ENCODE data around the gene NDUFB7. TPM values are rescaled to one million over a fixed set of nuclear protein-coding genes. Genes with fewer than 3 reads are reported as not detected.

The NDUFB7 gene
- total and polyA plus RNA-seq, 3 experiments from 2014 or later, result 123 to 235 (median 126) TPM

- Histone ChIP-seq H3K4me3 (ENCODE audit: low read length) (peak within 1 kb of the TSS; percentile 98), H3K9me3 (ENCODE audit: low read length) (no peaks in the 10 kb centered on the region), H3K27me3 (ENCODE audit: insufficient read depth, low read length, poor library complexity, severe bottlenecking) (no peaks in the 10 kb centered on the region), H3K36me3 (ENCODE audit: insufficient read depth, low read length) (peaks cover 35% of the 10 kb centered on the region), H3K27ac (ENCODE audit: low read depth, low read length) (peak within 1 kb of the TSS; percentile 98), H3K4me1 (ENCODE audit: insufficient read depth, low read length) (peaks cover 80% of the 10 kb centered on the region)
- H3K4me3 Mint-ChIP-seq, result peak within 1 kb of the TSS; percentile 94 to 98 (median 96)
- peaks cover 0 to 13% of the 10 kb centered on the region in 2 donors for H3K27me3 Mint-ChIP-seq
- peaks cover 71 to 73% (median 72%) of the 10 kb centered on the region in 3 donors for H3K4me1 Mint-ChIP-seq
- POLR2A ChIA-PET, result interaction anchor here (0.6 to 9.7 kb wide), 17 partner anchors 7 to 725 kb away, joined by 3 to 175 read pairs (median 5); partner anchors contain the start of genes ASF1B, GIPC1, NDUFB7 and RFX1
- no peaks in the 10 kb centered on the region for H3K9me3 Mint-ChIP-seq
- DNase-seq, result peak; percentile 55 to 77 (median 70)
- peak within 1 kb of the TSS; percentile 96 to 99 (median 97) for H3K27ac Mint-ChIP-seq
- H3K36me3 Mint-ChIP-seq, result peaks cover 17 to 50% (median 25%) of the 10 kb centered on the region in 3 donors
- CTCF ChIA-PET, result interaction anchor here (1.1 to 6.2 kb wide), 7 partner anchors 11 to 53 kb away, joined by 3 to 65 read pairs (median 5); partner anchors contain the start of gene NDUFB7
Observed at GRCh38 chr19:14517840-14518505, 53.9 kb downstream of the NDUFB7 start, which contains the start of gene DNAJB1. DNAJB1 (minus strand) TSS chr19:14518397; CDS start chr19:14518349, 48 bp downstream.

- H3K36me3 Mint-ChIP-seq, result peaks cover 17 to 50% (median 25%) of the 10 kb centered on the region in 3 donors
- ChIA-PET CTCF (interaction anchor here (1.2 to 6.2 kb wide), 6 partner anchors 11 to 381 kb away, joined by 3 to 65 read pairs (median 6); no protein-coding TSS in a partner anchor), POLR2A (interaction anchor here (0.6 to 9.7 kb wide), 10 partner anchors 8 to 84 kb away, joined by 3 to 175 read pairs (median 8); partner anchors contain the start of genes GIPC1, NDUFB7 and TECR)
- peaks cover 35% of the 10 kb centered on the region for H3K36me3 ChIP-seq (ENCODE audit: insufficient read depth, low read length)
- H3K4me3 Mint-ChIP-seq, result peak overlapping the region; percentile 93 to 98 (median 95)
- peaks cover 66 to 68% (median 67%) of the 10 kb centered on the region in 3 donors for H3K4me1 Mint-ChIP-seq
- peak overlapping the region; percentile 98 for H3K27ac ChIP-seq (ENCODE audit: low read depth, low read length)
- no peak for DNase-seq
- H3K27ac Mint-ChIP-seq, result peak overlapping the region; percentile 81 to 97 (median 94)
- no peaks in the 10 kb centered on the region for H3K9me3 Mint-ChIP-seq
- H3K4me1 ChIP-seq (ENCODE audit: insufficient read depth, low read length), result peaks cover 77% of the 10 kb centered on the region
- H3K27me3 Mint-ChIP-seq, result peaks cover 0 to 13% of the 10 kb centered on the region in 2 donors
- peak overlapping the region; percentile 98 for H3K4me3 ChIP-seq (ENCODE audit: low read length)
- H3K9me3 ChIP-seq (ENCODE audit: low read length), result no peaks in the 10 kb centered on the region
- no peaks in the 10 kb centered on the region for H3K27me3 ChIP-seq (ENCODE audit: insufficient read depth, low read length, poor library complexity, severe bottlenecking)
Observed at GRCh38 chr19:14517446-14517839, 54.4 kb downstream of the NDUFB7 start.

GRCh38 chr19:14516746-14517438, 55.0 kb downstream of the NDUFB7 start:
- ChIA-PET POLR2A (interaction anchor here (0.5 to 9.7 kb wide), 10 partner anchors 7 to 630 kb away, joined by 3 to 175 read pairs (median 8); partner anchors contain the start of genes GIPC1, NDUFB7 and TECR), CTCF (interaction anchor here (0.8 to 6.2 kb wide), 7 partner anchors 11 to 380 kb away, joined by 3 to 65 read pairs (median 5); no protein-coding TSS in a partner anchor)
- Mint-ChIP-seq H3K27me3 (peaks cover 0 to 15% of the 10 kb centered on the region in 2 donors), H3K27ac (peak overlapping the region; percentile 81 to 97 (median 94)), H3K9me3 (no peaks in the 10 kb centered on the region), H3K4me3 (peak overlapping the region; percentile 93 to 98 (median 95)), H3K4me1 (peaks cover 60 to 62% (median 61%) of the 10 kb centered on the region in 3 donors), H3K36me3 (peaks cover 17 to 48% (median 25%) of the 10 kb centered on the region in 3 donors)
- Histone ChIP-seq H3K27ac (ENCODE audit: low read depth, low read length) (peak overlapping the region; percentile 98), H3K36me3 (ENCODE audit: insufficient read depth, low read length) (peaks cover 35% of the 10 kb centered on the region), H3K4me3 (ENCODE audit: low read length) (peak overlapping the region; percentile 98), H3K9me3 (ENCODE audit: low read length) (no peaks in the 10 kb centered on the region), H3K27me3 (ENCODE audit: insufficient read depth, low read length, poor library complexity, severe bottlenecking) (no peaks in the 10 kb centered on the region), H3K4me1 (ENCODE audit: insufficient read depth, low read length) (peaks cover 72% of the 10 kb centered on the region)
- peak in 3 of 5 donors; percentile 24 to 56 (median 42) for DNase-seq

Other genes starting within 250 kb of the NDUFB7 start
- gene ADGRE5, start 190.6 kb downstream of the NDUFB7 start, total RNA-seq, result 100 to 1,000 TPM; 231 to 233 TPM
- gene ADGRE5, start 190.6 kb downstream of the NDUFB7 start, polyA plus RNA-seq, result 311 TPM
- gene DDX39A, start 152.7 kb downstream of the NDUFB7 start, total RNA-seq, result 100 to 1,000 TPM; 298 to 302 TPM
- gene DDX39A, start 152.7 kb downstream of the NDUFB7 start, polyA plus RNA-seq, result 110 TPM
- 100 to 1,000 TPM; 177 to 205 TPM for gene PKN1, start 138.8 kb downstream of the NDUFB7 start, total RNA-seq
- gene PKN1, start 138.8 kb downstream of the NDUFB7 start, polyA plus RNA-seq, result 86.6 TPM
- not detected for gene PTGER1, start 96.7 kb downstream of the NDUFB7 start, total RNA-seq
- gene PTGER1, start 96.7 kb downstream of the NDUFB7 start, polyA plus RNA-seq, result not detected
- gene GIPC1, start 75.9 kb downstream of the NDUFB7 start, total RNA-seq, result 10 to 100 TPM; 32.7 to 36.7 TPM
- 43.4 TPM for gene GIPC1, start 75.9 kb downstream of the NDUFB7 start, polyA plus RNA-seq
- 100 to 1,000 TPM in 1 of 2 experiments, 10 to 100 TPM in 1; 98.6 to 103 TPM for gene DNAJB1, start 53.7 kb downstream of the NDUFB7 start, total RNA-seq
- 385 TPM for gene DNAJB1, start 53.7 kb downstream of the NDUFB7 start, polyA plus RNA-seq
- gene TECR, start 42.5 kb downstream of the NDUFB7 start, total RNA-seq, result 100 to 1,000 TPM; 114 to 123 TPM
- 268 TPM for gene TECR, start 42.5 kb downstream of the NDUFB7 start, polyA plus RNA-seq
- 1 to 10 TPM in 1 of 2 experiments, under 1 TPM in 1; 0.72 to 1.5 TPM for gene CLEC17A, start 11.0 kb upstream of the NDUFB7 start, total RNA-seq
- gene CLEC17A, start 11.0 kb upstream of the NDUFB7 start, polyA plus RNA-seq, result not detected
- not detected for gene ADGRE3, start 102.8 kb upstream of the NDUFB7 start, total RNA-seq
- gene ADGRE3, start 102.8 kb upstream of the NDUFB7 start, polyA plus RNA-seq, result 0.17 TPM
- gene ZNF333, start 118.0 kb upstream of the NDUFB7 start, total RNA-seq, result 1 to 10 TPM; 9.3 to 10.0 TPM
- gene ZNF333, start 118.0 kb upstream of the NDUFB7 start, polyA plus RNA-seq, result 10.5 TPM
- gene ADGRE2, start 206.5 kb upstream of the NDUFB7 start, total RNA-seq, result under 1 TPM; 0.44 to 0.55 TPM
- 0.09 TPM for gene ADGRE2, start 206.5 kb upstream of the NDUFB7 start, polyA plus RNA-seq